GM23338 (cell line): ENCODE results near the gene NLRC5. TPM values are rescaled to one million over a fixed set of nuclear protein-coding genes. Genes with fewer than 3 reads are reported as not detected.
A peak's percentile ranks its signal among the peaks of the same experiment; 100 is the strongest.

Experiments used
- ATAC-seq: fragments of 200-7000 bp; cut with Tn5 transposase; 3 replicates; pipeline ENCODE4 v1.9.1; 2020
- DNase-seq: peaks from one replicate; pipeline ENCODE4 v3.0.0-alpha.2; 2015; ENCODE audit warnings: low spot score
- H2AFZ ChIP-seq: fragments of 200-600 bp; sonication (generic); 2 replicates; pipeline ENCODE4 v1.8.0; 2016; ENCODE audit warnings: antibody characterized with exemption, mild to moderate bottlenecking, moderate library complexity
- H3F3A ChIP-seq: fragments of 200-600 bp; sonication (generic); replicated peaks from 2 replicates; pipeline ENCODE4 v1.8.0; 2017; ENCODE audit warnings: antibody characterized with exemption, mixed run types, low read depth
- H3K27ac ChIP-seq: fragments of 200-600 bp; sonication (generic); 2 replicates; pipeline ENCODE4 v1.6.1; 2016; ENCODE audit warnings: low read depth
- H3K27me3 ChIP-seq: fragments of 200-600 bp; sonication (generic); 2 replicates; pipeline ENCODE4 v1.8.0; 2016; ENCODE audit warnings: mild to moderate bottlenecking, mixed run types, moderate library complexity; ENCODE audit not compliant: insufficient read depth
- H3K36me3 ChIP-seq: fragments of 200-600 bp; sonication (generic); 2 replicates; pipeline ENCODE4 v1.8.0; 2016; ENCODE audit warnings: mild to moderate bottlenecking; ENCODE audit not compliant: insufficient read depth
- H3K4me1 ChIP-seq: fragments of 200-600 bp; sonication (generic); 2 replicates; pipeline ENCODE4 v1.8.0; 2016; ENCODE audit warnings: mild to moderate bottlenecking, moderate library complexity; ENCODE audit not compliant: insufficient read depth
- H3K4me2 ChIP-seq: fragments of 200-600 bp; sonication (generic); 2 replicates; pipeline ENCODE4 v1.7.1; 2017; ENCODE audit warnings: mixed run types
- H3K4me3 ChIP-seq: fragments of 200-600 bp; sonication (generic); 2 replicates; pipeline ENCODE4 v1.6.1; 2016; ENCODE audit warnings: mixed run types
- H3K79me2 ChIP-seq: fragments of 200-600 bp; sonication (generic); replicated peaks from 2 replicates; pipeline ENCODE4 v1.8.0; 2017; ENCODE audit warnings: mild to moderate bottlenecking; ENCODE audit not compliant: insufficient read depth
- H3K9me2 ChIP-seq: fragments of 200-600 bp; sonication (generic); 2 replicates; pipeline ENCODE4 v1.8.0; 2017; ENCODE audit not compliant: insufficient read depth
- H4K20me1 ChIP-seq: fragments of 200-600 bp; sonication (generic); replicated peaks from 2 replicates; pipeline ENCODE4 v1.8.0; 2017; ENCODE audit warnings: mild to moderate bottlenecking; ENCODE audit not compliant: insufficient read depth
- H3K27ac Mint-ChIP-seq: 2 replicates; pipeline ENCODE4 v1.8.0; 2020; ENCODE audit warnings: inconsistent platforms, mild to moderate bottlenecking, moderate library complexity, mixed read lengths
- H3K27me3 Mint-ChIP-seq: 3 replicates; pipeline ENCODE4 v1.8.0; 2022; ENCODE audit warnings: low read depth, mild to moderate bottlenecking, moderate library complexity, mixed read lengths, inconsistent platforms; ENCODE audit not compliant: insufficient read depth, poor library complexity
- H3K36me3 Mint-ChIP-seq: 3 replicates; pipeline ENCODE4 v1.8.0; 2021; ENCODE audit warnings: low read depth, mild to moderate bottlenecking, inconsistent platforms, moderate library complexity, mixed read lengths
- H3K4me1 Mint-ChIP-seq: 3 replicates; pipeline ENCODE4 v1.8.0; 2020; ENCODE audit warnings: mild to moderate bottlenecking, inconsistent platforms, mixed read lengths
- H3K4me3 Mint-ChIP-seq: 3 replicates; pipeline ENCODE4 v1.8.0; 2021; ENCODE audit warnings: moderate library complexity, mild to moderate bottlenecking, inconsistent platforms, mixed read lengths
- H3K9me3 Mint-ChIP-seq: 3 replicates; pipeline ENCODE4 v1.8.0; 2020; ENCODE audit warnings: moderate library complexity, mild to moderate bottlenecking, inconsistent platforms, mixed read lengths
- CREB1 ChIP-seq: fragments of 250-450 bp; sonication (Bioruptor Pico); IDR thresholded peaks from 2 replicates; pipeline ENCODE4 v1.5.0; 2020; ENCODE audit warnings: low read depth, mild to moderate bottlenecking, moderate library complexity
- CTCF ChIP-seq, 2 experiments: fragments of 200-600 bp in 1 of 2; sonication (generic) in 1 of 2; conservative IDR thresholded peaks; 2 replicates each; pipeline versions ENCODE4 v1.5.1 to v1.6.1; 2016 to 2017; ENCODE audit warnings: antibody characterized with exemption in 2 of 2, low read depth in 2 of 2, mild to moderate bottlenecking in 2 of 2, moderate library complexity in 1 of 2
- EZH2phosphoT487 ChIP-seq: fragments of 200-600 bp; sonication (generic); IDR thresholded peaks from one replicate; pipeline ENCODE4 v1.8.1; 2018; ENCODE audit warnings: antibody characterized with exemption; ENCODE audit not compliant: unreplicated experiment
- JUNB ChIP-seq: IDR thresholded peaks from one replicate; pipeline ENCODE4 v1.6.1; 2016; ENCODE audit warnings: antibody characterized with exemption; ENCODE audit not compliant: unreplicated experiment
- ZNF462 ChIP-seq: fragments of 250-450 bp; sonication (Bioruptor Pico); IDR thresholded peaks from 2 replicates; pipeline ENCODE4 v1.5.0; 2020; ENCODE audit warnings: mild to moderate bottlenecking, moderate library complexity
- polyA plus RNA-seq: library from polyadenylated mRNA; unstranded; fragments of >200 nt; fragmentation: Nextera tagmentation; extraction: Ambion mirVana; gene quantifications from 2 replicates; pipeline ENCODE4 v1.2.1, GENCODE V29; 2016
- total RNA-seq: library from RNA; depleted of rRNA; stranded (reverse); fragments of >200 nt; shearing (Covaris generic); gene quantifications from 2 replicates; pipeline ENCODE4 v1.2.3, GENCODE V29; 2014
- TF ChIP-seq, protein P1 (sequence below): IDR thresholded peaks from 2 replicates; pipeline ENCODE4 v1.6.1; 2016; ENCODE audit warnings: antibody characterized with exemption

NLRC5 gene
- total and polyA plus RNA-seq, 2 experiments from 2014 or later, result 2.3 to 3.9 TPM

GRCh38 chr16:56980792-56981724, 8.3 kb upstream of the NLRC5 start:
- Mint-ChIP-seq H3K36me3 (no peaks in the 10 kb centered on the region), H3K27me3 (peaks cover 6% of the 10 kb centered on the region), H3K9me3 (no peaks in the 10 kb centered on the region; the same call in 2 of the 3 replicates), H3K27ac (0 out of 2 replicates have a peak overlapping the region, but pooled peaks have one; percentile 11), H3K4me3 (no peak overlapping the region), H3K4me1 (peaks cover 9% of the 10 kb centered on the region)
- peak overlapping the region; percentile 63; the same call in 1 of the 2 replicates for H2AFZ ChIP-seq
- ATAC-seq (peak; percentile 33; the same call in 2 of the 3 replicates), DNase-seq (no peak)
- H3F3A ChIP-seq, result no peaks in the 10 kb centered on the region
- no peak overlapping the region for H3K4me3 ChIP-seq
- TF ChIP-seq CTCF (conservative IDR thresholded peaks at IDR 0.05; ENCODE audit: low read depth in 2 of 2) (0 out of 4 replicates have a peak, but pooled peaks of 1 of the 2 experiments have one; percentile 13), JUNB (no peak)
- TF ChIP-seq, protein P1, sequence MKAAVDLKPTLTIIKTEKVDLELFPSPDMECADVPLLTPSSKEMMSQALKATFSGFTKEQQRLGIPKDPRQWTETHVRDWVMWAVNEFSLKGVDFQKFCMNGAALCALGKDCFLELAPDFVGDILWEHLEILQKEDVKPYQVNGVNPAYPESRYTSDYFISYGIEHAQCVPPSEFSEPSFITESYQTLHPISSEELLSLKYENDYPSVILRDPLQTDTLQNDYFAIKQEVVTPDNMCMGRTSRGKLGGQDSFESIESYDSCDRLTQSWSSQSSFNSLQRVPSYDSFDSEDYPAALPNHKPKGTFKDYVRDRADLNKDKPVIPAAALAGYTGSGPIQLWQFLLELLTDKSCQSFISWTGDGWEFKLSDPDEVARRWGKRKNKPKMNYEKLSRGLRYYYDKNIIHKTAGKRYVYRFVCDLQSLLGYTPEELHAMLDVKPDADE, result no peak
- H3K36me3 ChIP-seq, result no peaks in the 10 kb centered on the region
- no peak overlapping the region for H3K4me2 ChIP-seq
- no peak overlapping the region for H3K27ac ChIP-seq
- H3K9me2 ChIP-seq, result no peaks in the 10 kb centered on the region
- no peaks in the 10 kb centered on the region for H4K20me1 ChIP-seq
- H3K4me1 ChIP-seq, result no peaks in the 10 kb centered on the region
- H3K27me3 ChIP-seq, result no peaks in the 10 kb centered on the region
- no peaks in the 10 kb centered on the region for H3K79me2 ChIP-seq

DNA sequence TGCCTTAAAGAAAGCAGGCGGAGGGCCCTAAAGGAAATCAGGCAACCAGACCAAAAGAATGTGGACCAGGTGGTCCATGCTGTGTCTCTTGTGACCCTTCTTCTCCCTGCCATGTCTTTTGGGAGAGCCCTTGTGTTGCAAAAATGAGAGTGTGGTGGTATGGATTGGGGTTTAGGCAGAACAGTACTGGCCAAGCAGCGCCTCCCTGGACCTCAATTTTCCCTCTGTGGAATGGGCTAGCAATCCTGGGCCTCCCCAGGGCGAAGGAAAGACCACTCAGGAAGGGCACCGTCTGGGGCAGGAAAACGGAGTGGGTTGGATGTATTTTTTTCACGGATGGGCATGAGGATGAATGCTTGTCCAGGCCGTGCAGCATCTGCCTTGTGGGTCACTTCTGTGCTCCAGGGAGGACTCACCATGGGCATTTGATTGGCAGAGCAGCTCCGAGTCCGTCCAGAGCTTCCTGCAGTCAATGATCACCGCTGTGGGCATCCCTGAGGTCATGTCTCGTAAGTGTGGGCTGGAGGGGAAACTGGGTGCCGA, 7.6 kb upstream of the NLRC5 start:
- H3K36me3 Mint-ChIP-seq, result no peaks in the 10 kb centered on the region
- no peak for TF ChIP-seq ZNF462 (CRISPR knock-in tag)
- no peak for TF ChIP-seq JUNB
- TF ChIP-seq EZH2phosphoT487, result no peak
- TF ChIP-seq, protein P1, result no peak
- TF ChIP-seq CREB1 (CRISPR knock-in tag), result no peak
- peaks cover 6% of the 10 kb centered on the region for H3K27me3 Mint-ChIP-seq
- no peaks in the 10 kb centered on the region for H3K36me3 ChIP-seq
- no peak for ATAC-seq
- DNase-seq, result no peak
- H3K27me3 ChIP-seq, result no peaks in the 10 kb centered on the region
- H3K27ac Mint-ChIP-seq, result no peak overlapping the region
- no peak overlapping the region for H2AFZ ChIP-seq
- no peaks in the 10 kb centered on the region for H3F3A ChIP-seq
- no peaks in the 10 kb centered on the region; the same call in 2 of the 3 replicates for H3K9me3 Mint-ChIP-seq
- no peaks in the 10 kb centered on the region for H3K4me1 ChIP-seq
- H4K20me1 ChIP-seq, result no peaks in the 10 kb centered on the region
- H3K9me2 ChIP-seq, result no peaks in the 10 kb centered on the region
- H3K4me3 Mint-ChIP-seq, result no peak overlapping the region
- no peaks in the 10 kb centered on the region for H3K79me2 ChIP-seq
- H3K4me3 ChIP-seq, result no peak overlapping the region
- peaks cover 9% of the 10 kb centered on the region for H3K4me1 Mint-ChIP-seq
- no peak overlapping the region for H3K27ac ChIP-seq
- no peak overlapping the region for H3K4me2 ChIP-seq
